Measurements from ENCODE around the gene KRT1.
"Not testable (repeated sequence)": the region's sequence is repeated elsewhere in the genome, so short reads cannot be mapped to it uniquely, and the experiment has no call there.

Gene KRT1

DNA sequence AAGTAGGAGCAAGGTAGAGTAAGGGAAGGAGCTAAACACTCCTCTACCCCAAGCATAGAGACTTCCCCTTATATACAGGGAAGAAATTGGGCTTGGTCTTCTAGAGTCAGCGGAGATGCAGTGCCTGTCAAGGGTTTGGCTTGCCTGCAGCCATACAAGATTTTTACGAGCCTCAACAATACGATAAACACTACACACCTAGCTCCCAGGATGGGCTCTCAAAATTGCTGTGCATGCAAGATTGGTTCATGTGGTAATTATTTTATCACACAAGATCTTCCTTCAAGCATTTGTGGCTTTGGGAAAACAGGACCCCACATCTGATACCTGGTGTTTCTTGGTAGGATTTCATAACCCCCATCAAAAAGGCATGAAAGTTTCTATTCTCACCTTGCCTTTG is at the start of gene KRT1:
TSS of gene KRT1 (minus strand) at position 45 of the 400 bp plus-strand sequence. CDS start 59 bp downstream, outside the sequence.
- no peak for DNase-seq

DNA sequence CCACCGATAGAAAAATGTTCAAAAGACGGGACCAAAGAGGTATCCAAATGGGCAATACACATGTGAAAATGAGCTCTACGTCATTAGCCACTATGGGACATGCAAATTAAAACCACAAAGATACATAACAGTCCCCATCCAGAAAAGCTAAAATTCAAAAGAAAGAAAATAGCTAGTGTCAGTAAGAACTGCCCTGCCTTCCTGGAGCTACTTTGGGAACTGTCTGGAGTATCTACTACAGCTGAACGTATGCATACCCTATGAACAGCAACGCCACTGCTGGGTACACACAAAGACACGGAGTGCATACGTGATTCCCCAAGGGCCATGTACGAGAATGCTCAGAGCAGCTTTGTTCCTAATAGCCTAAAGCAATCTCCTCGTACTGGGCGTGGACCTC is 48.9 kb upstream of the KRT1 start:
- DNase-seq, result no peak

DNA sequence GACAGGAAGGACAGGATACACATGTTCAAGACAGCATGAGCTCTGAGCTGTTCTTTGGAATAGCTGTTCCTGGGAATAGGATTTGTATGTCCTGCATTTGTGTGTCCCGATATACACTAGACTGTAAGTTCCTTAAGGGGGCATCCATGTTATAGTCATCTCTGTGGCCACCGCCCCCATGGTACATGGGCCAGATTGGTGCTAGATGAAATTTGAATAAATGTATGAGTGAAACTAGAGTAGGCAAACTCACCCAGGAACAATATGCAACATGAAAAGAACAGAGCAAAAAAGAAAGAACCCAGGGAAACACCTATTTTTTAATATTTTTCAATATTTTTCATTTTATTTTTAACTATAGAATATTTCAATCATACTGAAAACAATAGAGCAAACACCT is 48.2 kb upstream of the KRT1 start:
- DNase-seq, result no peak

DNA sequence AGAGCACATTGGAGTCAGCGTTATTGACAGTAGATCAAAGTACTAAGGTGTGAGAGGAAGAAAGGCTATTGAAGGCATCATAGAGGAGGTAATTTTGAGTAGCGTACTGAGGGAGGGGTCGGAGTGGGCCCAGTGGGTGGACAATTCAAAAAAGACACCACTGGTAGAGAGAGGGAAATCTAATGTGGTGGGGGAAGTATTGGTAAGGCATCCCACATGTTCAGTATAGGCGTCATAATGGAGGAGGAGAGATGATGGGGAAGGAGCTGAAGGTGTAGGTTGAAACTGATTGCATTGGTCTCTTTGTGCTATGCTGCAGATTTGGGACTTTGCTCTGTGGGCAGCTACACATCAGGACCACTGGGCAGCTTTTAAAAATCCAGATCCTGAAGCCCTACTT is 46.8 kb upstream of the KRT1 start:
- no peak for DNase-seq

DNA sequence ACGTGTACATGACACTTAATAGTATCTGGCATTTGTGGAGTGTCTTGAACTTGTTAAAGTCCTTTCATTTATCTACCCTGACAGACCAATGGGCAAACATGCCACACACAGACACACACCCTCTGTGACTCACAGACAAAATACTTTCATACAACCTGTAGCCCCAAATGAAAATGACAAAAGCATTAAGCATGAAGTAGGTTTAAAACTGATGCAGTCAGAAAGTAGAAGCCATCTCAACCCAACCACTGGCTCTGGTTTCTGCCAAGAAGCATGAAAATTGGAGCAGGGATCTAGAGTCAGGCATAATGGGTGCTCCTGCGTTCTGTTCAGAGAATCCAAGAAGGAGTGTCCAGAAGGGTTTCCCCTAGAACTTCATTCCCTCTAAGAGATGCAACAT is 46.2 kb upstream of the KRT1 start:
- no peak for DNase-seq

DNA sequence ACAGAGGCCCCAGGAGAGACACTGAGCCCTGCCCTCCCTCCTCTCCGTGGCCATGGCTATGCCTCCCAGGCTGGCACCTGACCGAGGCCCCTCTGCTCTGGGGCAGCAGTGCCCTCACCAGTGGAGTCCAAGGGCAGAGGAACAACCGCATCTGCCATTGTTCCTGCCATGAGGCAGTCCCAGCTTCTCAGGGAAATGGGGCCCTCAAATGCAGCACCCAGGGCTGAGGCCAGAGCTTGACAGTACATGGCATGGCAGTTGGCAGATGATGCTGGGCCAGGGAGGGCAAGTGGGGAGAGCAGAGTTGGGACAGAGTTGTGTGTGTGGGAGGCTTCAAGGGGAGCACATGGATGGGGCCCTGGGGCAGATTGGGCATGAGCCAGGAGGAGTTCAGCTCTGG is 44.2 kb upstream of the KRT1 start:
- no peak for DNase-seq

DNA sequence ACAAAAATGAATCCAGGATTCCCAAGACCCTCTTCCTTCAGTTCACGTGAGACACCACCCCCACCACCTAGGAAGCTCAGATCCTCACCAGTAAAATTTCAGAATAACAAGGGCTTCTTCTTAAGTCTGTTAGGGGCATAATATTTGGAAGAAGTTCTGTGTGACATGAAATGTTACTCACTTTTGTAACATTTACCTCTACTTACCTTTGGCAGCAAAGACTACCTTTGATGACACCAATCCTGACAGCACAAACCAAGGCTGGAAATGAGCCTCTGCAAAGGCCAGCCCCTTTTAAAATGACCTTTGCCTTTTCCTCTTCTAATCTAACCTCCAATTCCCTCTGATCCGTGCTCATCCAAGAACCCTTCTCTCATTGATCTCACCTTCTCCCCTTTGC is 42.5 kb upstream of the KRT1 start:
- DNase-seq, result no peak

DNA sequence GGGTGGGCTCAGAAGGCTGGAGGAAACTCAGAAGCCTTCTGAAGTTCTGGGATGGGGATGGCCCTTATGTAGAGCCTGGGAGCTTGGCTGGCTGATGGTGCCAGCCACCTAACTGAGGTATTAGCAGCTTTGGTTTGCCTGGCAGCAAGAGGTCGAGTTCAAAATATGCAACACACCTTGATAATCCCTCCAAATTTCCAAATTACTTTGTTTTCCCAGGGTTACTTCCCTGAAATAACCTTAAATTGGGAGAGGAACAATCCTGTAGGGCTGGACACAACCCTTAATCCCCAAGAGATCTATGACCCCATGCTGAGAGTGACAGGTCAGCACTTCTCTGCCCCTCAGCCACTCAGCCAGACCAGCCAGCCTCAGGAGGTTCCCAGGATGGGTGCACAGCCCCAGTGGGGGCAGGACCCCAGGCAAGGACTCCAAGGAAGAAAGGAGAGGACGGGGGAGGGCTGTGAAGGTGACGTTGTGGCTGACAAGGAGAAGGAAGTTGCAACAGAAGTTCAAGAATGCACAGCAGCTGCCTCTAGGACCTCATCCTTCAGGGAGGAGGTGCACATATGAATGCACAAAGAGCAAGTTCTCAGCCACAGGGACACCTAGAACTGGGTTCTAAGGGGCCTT is 41.7 kb upstream of the KRT1 start:
- DNase-seq, result no peak

DNA sequence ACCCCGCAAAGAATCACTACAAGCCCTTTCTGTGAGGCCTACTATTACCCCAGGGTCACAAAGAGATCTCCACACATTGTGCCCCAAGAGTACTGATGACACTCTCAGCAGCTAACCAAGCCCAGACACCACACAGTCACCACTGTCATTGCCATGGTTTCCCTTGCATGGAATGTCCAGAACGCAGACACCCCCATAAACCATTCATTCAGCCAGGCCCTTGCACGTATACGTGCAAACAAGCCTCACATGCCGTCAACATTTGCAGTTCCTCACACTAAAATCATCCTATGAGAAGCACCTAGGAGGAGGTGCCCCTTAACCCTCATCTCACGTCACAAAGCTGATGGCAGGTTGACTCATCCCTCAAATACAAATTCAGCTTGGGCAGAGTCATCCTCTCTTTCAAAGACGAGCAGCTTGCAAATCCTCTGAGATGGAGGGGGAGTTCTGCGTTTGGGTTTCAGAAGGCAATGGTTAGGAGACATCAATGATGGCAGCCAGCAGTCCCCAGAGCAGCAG is 40.2 kb upstream of the KRT1 start:
- DNase-seq, result no peak

DNA sequence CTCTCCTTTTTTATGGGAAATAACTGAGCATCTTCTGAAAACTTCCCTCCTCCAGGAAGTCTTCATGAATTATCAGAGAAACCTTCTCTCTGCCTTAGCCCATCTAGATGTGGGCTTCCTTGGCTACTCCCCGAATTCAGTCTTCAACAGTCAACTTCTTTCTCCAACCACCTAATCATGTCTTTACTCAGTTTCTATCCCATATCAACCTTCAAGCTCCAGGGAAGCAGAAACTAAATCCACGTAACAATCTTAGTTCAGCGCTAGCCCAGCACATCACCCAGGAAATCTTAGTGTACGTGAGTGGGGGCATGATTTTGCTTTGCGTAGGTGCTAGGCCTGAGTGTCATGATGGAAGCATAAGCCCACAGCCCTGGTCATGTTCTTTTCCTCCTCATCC is 35.9 kb upstream of the KRT1 start:
- no peak for DNase-seq

DNA sequence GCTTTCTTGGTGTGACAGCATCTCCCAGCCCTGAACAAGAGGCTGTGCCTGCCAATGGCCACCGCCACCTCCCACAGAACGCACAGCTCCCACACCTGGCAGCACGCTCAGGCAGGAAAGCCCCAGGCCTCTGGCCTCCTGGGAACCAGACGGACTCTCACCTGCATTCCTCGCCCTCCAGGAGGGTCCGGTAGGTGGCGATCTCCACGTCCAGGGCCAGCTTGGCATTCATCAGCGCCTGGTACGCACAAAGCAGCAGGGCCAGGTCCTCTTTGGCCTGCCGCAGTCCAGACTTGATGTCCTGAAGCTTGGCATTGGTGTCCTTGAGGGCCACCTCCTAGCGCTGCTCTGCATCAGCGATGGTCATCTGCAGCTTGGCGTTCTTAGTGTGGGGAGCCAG is 35.2 kb upstream of the KRT1 start:
- DNase-seq, result no peak

DNA sequence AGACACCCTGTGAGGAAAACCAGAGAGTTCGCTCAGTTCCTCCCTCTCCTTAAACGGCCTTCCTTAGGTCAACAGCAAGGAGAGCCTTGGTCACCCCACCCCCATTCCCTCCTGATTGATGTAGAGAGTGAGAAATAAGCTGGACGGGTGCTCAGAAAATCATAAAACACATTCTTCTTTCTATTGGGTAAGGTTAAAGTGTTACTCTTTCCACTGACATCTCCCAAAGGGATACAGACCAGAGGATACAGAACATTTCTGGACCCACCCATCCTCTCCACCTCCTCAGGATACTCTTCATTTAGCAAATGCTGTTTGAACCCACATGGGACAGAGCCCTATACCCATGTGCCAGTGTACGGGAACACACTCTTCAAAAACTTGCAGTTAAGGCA is 34.7 kb upstream of the KRT1 start:
- no peak for DNase-seq

DNA sequence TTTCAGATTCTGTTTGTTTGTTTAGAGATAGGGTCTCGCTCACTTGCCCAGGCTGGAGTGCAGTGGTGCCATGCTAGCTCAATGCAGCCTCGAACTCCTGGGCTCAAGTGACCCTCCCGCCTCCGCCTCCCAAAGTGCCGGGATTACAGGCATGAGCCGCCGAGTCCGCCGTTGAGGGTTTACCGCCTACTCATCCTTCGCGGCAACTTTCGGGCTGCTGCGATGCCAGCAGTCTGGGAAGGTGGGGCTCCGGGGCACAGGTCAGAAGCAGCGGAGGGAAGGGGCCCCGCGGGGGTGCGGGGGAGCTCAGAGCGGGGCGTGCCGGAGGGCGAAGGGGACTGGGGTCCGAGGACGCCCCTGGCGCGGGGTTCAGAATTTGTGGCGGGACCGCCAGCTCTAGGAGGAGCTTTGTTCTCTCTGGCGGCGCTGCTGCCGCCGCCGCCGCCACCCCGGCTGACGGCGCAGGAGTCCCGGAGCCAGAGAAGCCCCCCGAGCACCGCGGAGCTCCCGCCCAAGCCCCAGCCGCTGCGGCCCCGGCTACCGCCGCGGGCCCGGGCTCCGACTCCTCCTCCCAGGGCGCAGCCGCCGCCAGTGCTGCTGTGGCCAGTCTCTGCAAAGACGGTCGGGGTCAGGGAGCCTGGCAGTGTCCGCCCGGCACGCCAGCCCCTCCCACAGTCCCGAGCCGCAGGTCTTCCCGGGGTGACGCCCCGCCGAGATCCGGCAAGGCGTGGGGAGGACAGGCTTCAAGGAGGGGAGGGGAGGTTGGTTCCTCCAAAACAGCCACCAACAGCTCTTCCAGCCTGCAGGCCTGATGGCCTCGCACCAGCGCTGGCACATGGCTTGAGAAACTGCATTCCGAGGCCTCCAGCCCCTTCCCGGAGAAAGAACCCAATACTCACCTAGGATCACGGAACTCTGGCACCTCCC is 34.0 kb upstream of the KRT1 start:
- no peak for DNase-seq

DNA sequence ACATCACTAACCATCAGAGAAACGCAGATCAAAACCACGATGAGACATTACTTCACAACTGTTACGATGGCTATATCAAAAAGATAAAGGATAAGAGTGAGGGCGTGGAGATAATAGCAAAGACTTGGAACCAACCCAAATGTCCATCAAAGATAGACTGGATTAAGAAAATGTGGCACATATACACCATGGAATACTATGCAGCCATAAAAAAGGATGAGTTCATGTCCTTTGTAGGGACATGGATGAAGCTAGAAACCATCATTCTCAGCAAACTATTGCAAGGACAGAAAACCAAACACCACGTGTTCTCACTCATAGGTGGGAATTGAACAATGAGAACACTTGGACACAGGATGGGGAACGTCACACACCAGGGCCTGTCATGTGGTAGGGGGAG is 31.9 kb upstream of the KRT1 start:
- not testable (repeated sequence) for DNase-seq

DNA sequence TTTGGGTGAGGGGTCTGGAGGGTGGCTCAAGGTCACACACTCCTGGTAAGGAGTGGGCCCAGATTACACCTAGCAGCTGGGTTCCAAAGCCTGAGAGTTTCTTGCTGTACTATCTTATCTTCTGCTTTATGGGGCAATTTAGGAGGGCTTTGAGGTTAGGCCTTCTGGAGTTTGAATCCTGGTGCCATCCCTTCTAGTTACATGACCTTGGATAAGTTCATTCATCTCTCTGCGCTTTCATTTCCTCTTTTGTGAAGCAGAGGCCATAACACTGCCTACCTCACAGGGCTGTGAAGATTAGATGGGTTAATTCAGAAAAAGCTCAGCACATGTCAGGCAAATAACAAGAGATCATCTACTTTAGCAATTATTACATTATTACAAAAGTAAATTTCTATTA is 30.5 kb upstream of the KRT1 start:
- DNase-seq, result no peak

DNA sequence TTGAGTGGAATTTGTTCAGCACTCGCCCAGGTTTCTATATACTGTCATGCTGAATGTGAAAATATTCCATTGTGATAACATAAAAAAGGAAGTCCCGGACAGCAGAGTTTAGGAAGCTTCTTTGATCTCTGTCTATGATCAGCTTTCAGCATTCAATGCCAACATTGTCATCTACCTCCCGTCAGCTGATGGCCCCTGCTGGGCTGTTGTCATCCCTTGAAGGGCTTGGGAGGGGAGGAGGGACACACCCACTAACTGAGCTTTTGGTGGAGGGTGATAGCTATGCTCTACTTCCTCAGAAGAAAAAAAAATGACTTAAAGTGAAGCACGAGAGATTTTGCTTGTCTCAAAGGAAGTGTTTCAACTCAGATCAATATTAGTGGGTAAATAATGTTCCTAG is 27.8 kb upstream of the KRT1 start:
- DNase-seq, result no peak

DNA sequence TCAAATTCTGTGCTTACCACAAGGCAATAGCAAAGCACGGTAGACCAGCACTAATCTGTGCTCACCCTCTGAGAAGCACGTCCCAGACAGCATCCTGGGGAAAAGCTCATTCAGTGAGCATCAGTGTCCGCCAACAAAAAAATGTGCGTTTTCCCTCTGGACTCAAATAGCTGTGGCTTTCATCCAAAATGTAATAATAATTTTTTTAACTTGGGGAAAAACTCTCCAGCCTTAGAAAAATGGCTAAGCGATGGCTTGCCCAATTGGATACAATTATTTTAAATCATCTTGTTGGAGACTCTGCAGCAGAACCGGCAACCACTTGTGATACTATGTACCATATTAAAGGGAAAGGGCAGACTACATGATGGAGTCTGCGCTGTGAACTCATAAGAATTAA is 24.3 kb upstream of the KRT1 start:
- no peak for DNase-seq

DNA sequence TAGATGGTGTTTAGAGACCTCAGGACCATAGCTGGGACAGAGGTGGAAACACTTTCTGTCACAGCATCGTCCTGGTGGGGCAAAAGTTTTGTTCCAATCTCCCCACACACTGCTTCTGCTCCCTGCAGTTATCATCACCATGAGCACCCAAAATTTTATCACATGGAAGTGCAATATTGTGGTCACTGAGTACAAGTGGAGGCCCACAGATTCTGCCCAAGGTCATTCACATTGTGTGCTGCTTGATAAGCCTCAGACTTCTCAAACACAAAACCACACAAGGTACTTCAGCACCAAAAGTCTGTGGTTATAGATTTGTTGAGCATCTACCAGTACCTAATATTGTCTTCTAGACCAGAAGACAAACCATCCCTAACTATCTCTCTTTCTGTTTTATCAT is 23.7 kb upstream of the KRT1 start:
- DNase-seq, result no peak

DNA sequence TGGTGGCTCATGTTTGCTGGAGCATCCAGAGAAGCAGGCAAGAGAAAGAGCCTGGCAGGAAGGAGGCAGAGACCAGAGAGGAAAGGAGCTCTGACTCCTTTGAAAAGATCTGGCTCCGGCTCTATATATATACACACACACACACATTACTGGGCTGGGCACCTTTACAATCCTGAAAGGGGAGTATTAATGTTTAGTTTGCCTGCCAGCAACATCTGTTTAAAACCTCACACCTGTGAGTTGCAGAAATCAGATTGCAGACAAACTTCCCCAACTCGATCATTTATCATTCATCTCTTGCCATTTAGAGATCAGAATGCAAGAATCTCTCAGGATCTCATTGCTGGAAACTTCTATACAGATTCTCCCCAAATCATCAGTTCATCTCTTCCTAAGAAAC is 23.2 kb upstream of the KRT1 start, which contains the start of gene KRT77:
TSS of gene KRT77 (minus strand) at position 101 of the 400 bp plus-strand sequence. CDS start at position 11, 90 bp downstream.
- DNase-seq, result no peak

DNA sequence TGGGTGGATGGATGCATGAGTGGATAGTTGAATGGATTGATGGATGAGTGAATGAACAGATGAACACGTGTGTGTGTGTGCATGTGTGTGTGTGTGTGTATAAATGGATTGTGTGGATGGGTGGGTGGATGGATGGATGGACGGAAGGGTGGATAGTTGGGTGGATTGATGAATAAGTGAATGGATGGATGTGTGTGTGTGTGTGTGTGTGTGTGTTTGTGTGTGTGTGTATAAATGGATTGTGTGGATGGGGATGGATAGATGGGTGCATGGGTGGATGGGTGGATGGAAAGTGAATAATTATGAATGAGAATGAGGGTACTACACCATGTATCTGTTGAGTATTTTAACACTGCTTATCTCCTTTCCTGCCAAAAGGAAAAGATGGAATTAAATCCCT is 22.1 kb upstream of the KRT1 start:
- no peak for DNase-seq

DNA sequence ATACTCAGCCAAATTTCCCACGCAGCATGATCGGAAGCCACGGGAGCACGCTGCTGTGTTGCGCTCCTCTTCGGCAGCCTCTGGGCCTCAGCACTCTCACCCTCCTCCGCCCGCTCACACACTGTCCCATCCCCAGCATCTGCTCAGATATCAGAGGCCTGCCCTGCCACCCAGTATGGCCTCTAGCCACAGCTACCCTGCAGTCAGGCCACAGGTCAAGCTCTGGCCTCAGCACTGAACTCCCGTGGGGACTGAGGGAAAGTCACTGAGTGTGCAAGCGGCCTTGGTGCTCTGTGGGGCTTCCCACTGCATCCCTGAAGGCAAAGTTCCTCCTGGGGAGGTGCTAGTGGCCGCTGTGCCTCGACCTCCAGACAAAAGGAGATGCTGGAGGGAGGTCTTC is 21.1 kb upstream of the KRT1 start:
- DNase-seq, result no peak

DNA sequence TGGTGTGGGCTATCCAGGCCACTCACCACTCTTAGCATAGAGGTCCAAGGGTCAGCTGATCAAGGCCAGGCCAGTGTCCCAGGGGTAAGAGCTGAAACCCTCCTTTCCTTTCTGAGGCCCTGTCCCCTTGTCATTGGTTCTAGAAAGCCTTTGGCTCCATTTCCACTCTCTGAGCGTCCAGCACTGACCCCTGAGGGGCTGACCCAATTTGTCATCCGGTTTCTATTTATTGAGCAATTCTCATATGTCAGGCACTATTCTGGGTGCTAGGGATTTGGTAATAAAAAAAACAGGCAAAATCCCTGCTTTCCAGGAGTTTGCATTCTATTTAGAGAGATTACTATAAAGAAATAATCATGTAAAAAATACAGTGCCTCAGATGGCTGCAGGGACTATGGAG is 19.8 kb upstream of the KRT1 start:
- DNase-seq, result no peak

DNA sequence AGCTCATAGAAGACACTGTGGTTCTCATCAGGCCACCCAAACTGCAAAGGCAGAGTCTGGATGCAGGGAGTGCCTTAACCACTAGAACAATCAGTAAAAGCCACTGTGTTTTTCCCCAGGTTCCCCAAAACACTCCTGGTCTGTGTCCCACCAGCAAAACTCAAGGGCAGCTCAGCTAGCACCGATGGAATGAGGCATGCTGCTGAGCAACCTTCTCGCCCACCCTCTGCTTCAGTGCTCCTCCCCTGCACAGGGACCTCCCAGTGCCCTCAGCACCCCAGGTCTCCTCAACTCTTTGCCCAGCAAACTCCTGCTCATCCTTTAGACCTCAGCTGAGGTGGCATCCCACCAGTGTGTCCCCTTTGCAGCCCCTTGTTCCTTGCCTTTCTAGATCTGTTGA is 19.2 kb upstream of the KRT1 start:
- DNase-seq, result no peak

DNA sequence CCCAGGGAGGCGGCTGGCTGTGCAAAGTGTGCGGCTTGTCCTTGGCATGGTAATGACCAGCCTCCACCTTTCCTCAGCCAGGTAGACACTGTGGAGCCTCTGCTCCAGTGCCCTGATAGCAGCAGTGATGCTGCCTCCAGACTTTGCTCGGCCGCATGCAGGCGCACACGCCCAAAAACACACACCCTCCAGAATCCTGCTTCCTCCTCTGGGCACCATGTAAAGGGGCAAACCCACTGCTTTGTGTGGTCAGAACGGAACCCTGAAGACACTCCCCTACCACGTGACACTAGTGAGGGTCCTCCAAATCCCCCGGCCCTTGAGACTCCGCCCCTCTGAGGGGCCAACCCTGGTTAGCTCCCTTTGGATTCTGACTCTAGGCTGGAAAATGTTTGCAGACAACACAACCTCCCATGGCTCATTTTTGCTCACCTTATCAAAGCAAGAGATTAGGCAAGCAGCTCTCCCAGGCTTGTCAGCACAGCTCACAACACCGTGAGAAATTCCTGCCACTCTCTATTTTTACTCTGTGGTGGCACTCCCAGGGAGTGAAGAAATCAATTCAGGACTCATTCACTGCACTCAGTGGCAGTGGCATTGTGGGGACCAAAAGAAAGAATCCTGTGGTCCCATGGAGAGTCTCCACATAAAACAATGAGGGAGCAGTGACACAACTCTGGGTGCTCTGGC is 18.6 kb upstream of the KRT1 start:
- DNase-seq, result no peak
